ENCODE data around the gene TMPRSS12.
A peak's percentile ranks its signal among the peaks of the same experiment; 100 is the strongest.

DNA sequence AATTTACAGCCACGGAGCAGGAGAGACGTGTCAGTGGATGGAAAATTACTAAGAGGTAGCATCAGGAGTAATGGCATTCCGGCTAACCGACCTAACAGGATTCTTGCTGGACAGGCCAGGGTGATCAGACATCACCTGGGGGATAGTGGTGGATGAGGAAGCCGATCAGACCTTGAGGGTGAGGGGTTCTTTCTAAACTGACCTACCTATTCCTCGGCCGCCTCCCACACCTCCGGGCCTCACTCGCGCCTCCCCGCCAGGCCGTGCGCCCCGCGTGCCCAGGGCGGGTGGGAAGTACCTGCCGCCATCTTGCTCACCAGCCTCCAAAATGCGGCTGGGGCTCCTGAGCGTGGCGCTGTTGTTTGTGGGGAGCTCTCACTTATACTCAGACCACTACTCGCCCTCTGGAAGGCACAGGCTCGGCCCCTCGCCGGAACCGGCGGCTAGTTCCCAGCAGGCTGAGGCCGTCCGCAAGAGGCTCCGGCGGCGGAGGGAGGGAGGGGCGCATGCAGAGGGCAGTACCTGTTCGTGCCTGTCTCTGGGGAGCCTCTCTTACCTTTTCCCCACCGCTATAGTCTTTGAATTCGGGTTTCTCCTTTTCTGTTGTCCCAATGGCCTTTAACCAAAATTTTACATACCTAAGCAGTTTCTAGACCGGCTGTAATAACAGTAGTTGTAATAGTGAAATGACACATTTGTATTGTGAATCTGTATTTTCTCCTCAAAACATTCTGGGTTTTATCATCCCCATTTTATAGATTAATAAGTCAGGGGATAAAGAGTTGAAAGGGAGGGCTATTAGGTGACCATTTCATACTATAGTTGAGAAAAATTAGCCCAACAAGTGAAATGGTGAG is at the start of gene TMPRSS12:
- TF ChIP-seq, protein P1, sequence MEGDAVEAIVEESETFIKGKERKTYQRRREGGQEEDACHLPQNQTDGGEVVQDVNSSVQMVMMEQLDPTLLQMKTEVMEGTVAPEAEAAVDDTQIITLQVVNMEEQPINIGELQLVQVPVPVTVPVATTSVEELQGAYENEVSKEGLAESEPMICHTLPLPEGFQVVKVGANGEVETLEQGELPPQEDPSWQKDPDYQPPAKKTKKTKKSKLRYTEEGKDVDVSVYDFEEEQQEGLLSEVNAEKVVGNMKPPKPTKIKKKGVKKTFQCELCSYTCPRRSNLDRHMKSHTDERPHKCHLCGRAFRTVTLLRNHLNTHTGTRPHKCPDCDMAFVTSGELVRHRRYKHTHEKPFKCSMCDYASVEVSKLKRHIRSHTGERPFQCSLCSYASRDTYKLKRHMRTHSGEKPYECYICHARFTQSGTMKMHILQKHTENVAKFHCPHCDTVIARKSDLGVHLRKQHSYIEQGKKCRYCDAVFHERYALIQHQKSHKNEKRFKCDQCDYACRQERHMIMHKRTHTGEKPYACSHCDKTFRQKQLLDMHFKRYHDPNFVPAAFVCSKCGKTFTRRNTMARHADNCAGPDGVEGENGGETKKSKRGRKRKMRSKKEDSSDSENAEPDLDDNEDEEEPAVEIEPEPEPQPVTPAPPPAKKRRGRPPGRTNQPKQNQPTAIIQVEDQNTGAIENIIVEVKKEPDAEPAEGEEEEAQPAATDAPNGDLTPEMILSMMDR (IDR thresholded peaks at IDR 0.05): peak in 1 of 3 donors; percentile 23
- TF ChIP-seq POLR2AphosphoS5 (IDR thresholded peaks at IDR 0.05): peak in 1 of 3 donors; percentile 23
